ENCODE results near the gene PSMD8.

PSMD8 gene

GRCh38 chr19:38387550-38388348 lies 13.4 kb downstream of the PSMD8 start, which contains the start of gene GGN:
Gene GGN, minus strand, starts transcription at chr19:38388034. Its CDS starts 773 bp downstream, at chr19:38387261.
- Histone ChIP-seq H3K36me3 (ENCODE audit: insufficient read depth, low read length) (peaks cover 14% of the 10 kb centered on the region; the same call in 1 of the 2 replicates), H3K79me2 (ENCODE audit: insufficient read depth, low read length) (no peaks in the 10 kb centered on the region), H3K4me1 (ENCODE audit: insufficient read depth, low read length, poor library complexity, severe bottlenecking) (peaks cover 5% of the 10 kb centered on the region), H2AFZ (ENCODE audit: low read length) (peak within 1 kb of the TSS; percentile 61), H3K9ac (ENCODE audit: low read depth, low read length, poor library complexity, severe bottlenecking) (no peak within 1 kb of the TSS), H3K9me3 (ENCODE audit: insufficient read depth, low read depth, low read length) (no peaks in the 10 kb centered on the region), H3K4me2 (ENCODE audit: low read depth, low read length, poor library complexity, severe bottlenecking) (peak within 1 kb of the TSS; percentile 93), H4K20me1 (ENCODE audit: insufficient read depth, low read length, poor library complexity, severe bottlenecking) (no peaks in the 10 kb centered on the region), H3K4me3 (ENCODE audit: low read length, poor library complexity, severe bottlenecking) (peak within 1 kb of the TSS; percentile 72), H3K27me3 (ENCODE audit: insufficient read depth, low read length, poor library complexity, severe bottlenecking) (no peaks in the 10 kb centered on the region), H3F3A (ENCODE audit: low read depth) (no peaks in the 10 kb centered on the region), H3K9me2 (replicated peaks; ENCODE audit: low read depth, low read length) (no peaks in the 10 kb centered on the region)
- TF ChIP-seq CTCF (conservative IDR thresholded peaks at IDR 0.05; ENCODE audit: low read length) (no peak), EZH2phosphoT487 (IDR thresholded peaks at IDR 0.05; ENCODE audit: borderline replicate concordance) (no peak)

- no peak for TF ChIP-seq EZH2phosphoT487 (IDR thresholded peaks at IDR 0.05; ENCODE audit: borderline replicate concordance)
- no peak for TF ChIP-seq CTCF (conservative IDR thresholded peaks at IDR 0.05; ENCODE audit: low read length)
- peak within 1 kb of the TSS; percentile 72 for H3K4me3 ChIP-seq (ENCODE audit: low read length, poor library complexity, severe bottlenecking)
- H4K20me1 ChIP-seq (ENCODE audit: insufficient read depth, low read length, poor library complexity, severe bottlenecking): no peaks in the 10 kb centered on the region
Observed at GRCh38 chr19:38388349-38389100, 14.2 kb downstream of the PSMD8 start, which contains the start of gene SPRED3. Gene SPRED3, plus strand, starts transcription at chr19:38388697. Its CDS starts 1,606 bp downstream, at chr19:38390303.

GRCh38 chr19:38389101-38389925 lies 14.9 kb downstream of the PSMD8 start:
- Histone ChIP-seq H2AFZ (ENCODE audit: low read length) (peak overlapping the region; percentile 39; the same call in 1 of the 2 replicates), H3K4me2 (ENCODE audit: low read depth, low read length, poor library complexity, severe bottlenecking) (peak overlapping the region; percentile 93), H3K9ac (ENCODE audit: low read depth, low read length, poor library complexity, severe bottlenecking) (no peak overlapping the region)

More at GRCh38 chr19:38388349-38389100, 14.2 kb downstream of the PSMD8 start, which contains the start of gene SPRED3:
- no peaks in the 10 kb centered on the region for H3K9me2 ChIP-seq (replicated peaks; ENCODE audit: low read depth, low read length)
- no peaks in the 10 kb centered on the region for H3K9me3 ChIP-seq (ENCODE audit: insufficient read depth, low read depth, low read length)
- peaks cover 6% of the 10 kb centered on the region; the same call in 1 of the 2 replicates for H3K36me3 ChIP-seq (ENCODE audit: insufficient read depth, low read length)
- no peaks in the 10 kb centered on the region for H3F3A ChIP-seq (ENCODE audit: low read depth)
- peak within 1 kb of the TSS; percentile 61 for H2AFZ ChIP-seq (ENCODE audit: low read length)
- no peaks in the 10 kb centered on the region for H3K79me2 ChIP-seq (ENCODE audit: insufficient read depth, low read length)
- H3K4me2 ChIP-seq (ENCODE audit: low read depth, low read length, poor library complexity, severe bottlenecking): peak within 1 kb of the TSS; percentile 93
- H3K27me3 ChIP-seq (ENCODE audit: insufficient read depth, low read length, poor library complexity, severe bottlenecking): no peaks in the 10 kb centered on the region
- no peak within 1 kb of the TSS for H3K9ac ChIP-seq (ENCODE audit: low read depth, low read length, poor library complexity, severe bottlenecking)
- peaks cover 5% of the 10 kb centered on the region for H3K4me1 ChIP-seq (ENCODE audit: insufficient read depth, low read length, poor library complexity, severe bottlenecking)

More at GRCh38 chr19:38389101-38389925, 14.9 kb downstream of the PSMD8 start:
- H3K4me3 ChIP-seq (ENCODE audit: low read length, poor library complexity, severe bottlenecking): peak overlapping the region; percentile 72
- H3K79me2 ChIP-seq (ENCODE audit: insufficient read depth, low read length): no peaks in the 10 kb centered on the region
- no peaks in the 10 kb centered on the region for H3K27me3 ChIP-seq (ENCODE audit: insufficient read depth, low read length, poor library complexity, severe bottlenecking)
- H3F3A ChIP-seq (ENCODE audit: low read depth): no peaks in the 10 kb centered on the region
- no peaks in the 10 kb centered on the region for H3K9me3 ChIP-seq (ENCODE audit: insufficient read depth, low read depth, low read length)
- H3K4me1 ChIP-seq (ENCODE audit: insufficient read depth, low read length, poor library complexity, severe bottlenecking): peaks cover 5% of the 10 kb centered on the region
- H3K9me2 ChIP-seq (replicated peaks; ENCODE audit: low read depth, low read length): no peaks in the 10 kb centered on the region
- H4K20me1 ChIP-seq (ENCODE audit: insufficient read depth, low read length, poor library complexity, severe bottlenecking): no peaks in the 10 kb centered on the region
- TF ChIP-seq EZH2phosphoT487 (IDR thresholded peaks at IDR 0.05; ENCODE audit: borderline replicate concordance): no peak
- TF ChIP-seq CTCF (conservative IDR thresholded peaks at IDR 0.05; ENCODE audit: low read length): no peak
- no peaks in the 10 kb centered on the region for H3K36me3 ChIP-seq (ENCODE audit: insufficient read depth, low read length)
